Umbilical cord (tissue), 2 donors: ENCODE data around the gene MMP1. TPM values are rescaled to one million over a fixed set of nuclear protein-coding genes. Genes with fewer than 3 reads are reported as not detected.
A peak's percentile ranks its signal among the peaks of the same experiment; 100 is the strongest.
"Not testable (repeated sequence)": the region's sequence is repeated elsewhere in the genome, so short reads cannot be mapped to it uniquely, and the experiment has no call there.

Experiments used
- DNase-seq: peaks from one replicate; pipeline ENCODE4 v3.0.0-alpha.2; 2015; ENCODE audit warnings: low spot score
- total RNA-seq: library from RNA; depleted of rRNA; stranded (reverse); fragments of >200 nt; gene quantifications from one replicate; pipeline ENCODE4 v1.2.3, GENCODE V29; 2014; ENCODE audit warnings: low replicate concordance; ENCODE audit not compliant: insufficient read depth

Gene MMP1
- total RNA-seq, 1 donor from 2014 or later = not detected

DNA sequence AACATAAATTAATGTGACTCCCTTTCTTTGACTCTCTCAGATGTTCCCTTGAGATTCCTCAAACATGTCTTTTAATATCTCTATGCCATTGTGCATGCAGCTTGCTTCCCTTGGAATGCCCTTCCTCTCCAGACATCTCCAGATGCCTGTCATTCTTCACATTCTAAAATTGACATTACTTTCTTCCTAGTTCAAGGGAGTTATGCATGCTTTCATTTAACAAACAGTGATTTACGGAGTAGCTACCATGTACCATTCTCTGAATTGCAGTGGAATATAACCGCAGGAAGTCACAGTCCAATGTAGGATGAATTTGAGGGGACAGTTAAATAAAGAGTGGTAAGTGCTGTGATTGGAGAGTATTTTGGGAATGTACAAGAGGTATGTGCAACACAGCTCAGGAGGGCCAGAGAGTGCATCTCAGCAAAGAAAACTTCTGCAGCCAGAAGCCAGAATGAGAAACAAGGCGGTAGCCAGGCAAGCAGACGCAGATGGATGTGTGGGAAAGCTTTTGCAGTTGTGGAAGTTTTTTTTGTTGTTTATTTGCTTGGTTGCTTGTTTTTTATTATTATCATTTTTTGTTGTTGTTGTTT, 36.2 kb downstream of the MMP1 start:
- peak; percentile 31 for DNase-seq

DNA sequence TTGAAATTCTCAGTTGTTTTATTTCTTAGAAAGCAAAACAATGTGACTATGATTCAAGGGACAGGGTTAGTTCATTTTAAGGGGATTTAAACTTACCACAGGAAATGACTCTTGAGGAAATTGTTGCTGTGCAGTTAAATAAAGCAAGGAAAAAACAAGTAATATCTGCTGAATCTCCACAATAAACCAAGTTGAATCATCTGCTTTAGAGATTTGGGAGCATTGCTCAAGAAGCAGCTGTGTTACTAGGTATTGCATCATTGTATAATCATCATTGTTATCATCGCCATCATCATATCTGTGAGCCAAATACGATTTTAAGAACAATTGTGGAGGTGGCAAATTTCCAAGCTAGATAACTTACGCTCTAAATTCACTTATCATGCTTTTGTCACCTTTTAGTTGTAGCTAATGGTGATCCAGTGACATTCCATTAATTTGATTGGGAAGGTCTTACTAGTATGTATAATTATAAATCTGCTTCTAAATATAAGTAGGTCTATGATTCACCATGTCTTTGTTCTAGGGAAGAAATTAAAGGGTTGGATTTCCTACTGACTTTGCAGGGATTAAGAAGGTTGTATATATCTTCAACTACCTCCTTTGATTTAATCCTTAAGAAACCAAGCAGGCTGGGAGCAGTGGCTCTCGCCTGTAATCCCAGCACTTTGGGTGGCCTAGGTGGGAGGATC, 37.5 kb downstream of the MMP1 start:
- DNase-seq = peak; percentile 78

- DNase-seq = no peak
Measured at GRCh38 chr11:102757823-102758549, 40.0 kb downstream of the MMP1 start.

- no peak for DNase-seq
Measured at GRCh38 chr11:102753267-102753666, 44.7 kb downstream of the MMP1 start.

DNA sequence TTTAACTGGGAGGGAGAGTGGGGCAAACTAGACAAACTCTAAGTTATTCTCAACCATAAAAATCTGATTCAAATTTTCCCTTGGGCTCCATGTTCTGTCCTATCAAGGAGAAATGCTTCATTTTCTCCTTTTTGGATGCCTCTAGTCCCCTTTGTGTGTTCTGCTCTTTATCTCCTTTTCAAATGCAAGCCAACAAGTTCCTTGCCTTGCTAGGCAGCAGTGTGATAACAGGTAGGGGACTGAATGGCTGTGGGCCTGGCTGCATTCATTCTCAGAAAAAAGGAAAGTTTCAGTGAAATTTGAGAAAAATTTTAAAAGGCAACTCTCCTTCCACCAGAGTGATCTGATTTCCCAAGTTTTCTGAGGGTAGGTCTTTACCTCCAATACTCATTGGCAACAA, 46.3 kb downstream of the MMP1 start:
- DNase-seq = no peak

DNA sequence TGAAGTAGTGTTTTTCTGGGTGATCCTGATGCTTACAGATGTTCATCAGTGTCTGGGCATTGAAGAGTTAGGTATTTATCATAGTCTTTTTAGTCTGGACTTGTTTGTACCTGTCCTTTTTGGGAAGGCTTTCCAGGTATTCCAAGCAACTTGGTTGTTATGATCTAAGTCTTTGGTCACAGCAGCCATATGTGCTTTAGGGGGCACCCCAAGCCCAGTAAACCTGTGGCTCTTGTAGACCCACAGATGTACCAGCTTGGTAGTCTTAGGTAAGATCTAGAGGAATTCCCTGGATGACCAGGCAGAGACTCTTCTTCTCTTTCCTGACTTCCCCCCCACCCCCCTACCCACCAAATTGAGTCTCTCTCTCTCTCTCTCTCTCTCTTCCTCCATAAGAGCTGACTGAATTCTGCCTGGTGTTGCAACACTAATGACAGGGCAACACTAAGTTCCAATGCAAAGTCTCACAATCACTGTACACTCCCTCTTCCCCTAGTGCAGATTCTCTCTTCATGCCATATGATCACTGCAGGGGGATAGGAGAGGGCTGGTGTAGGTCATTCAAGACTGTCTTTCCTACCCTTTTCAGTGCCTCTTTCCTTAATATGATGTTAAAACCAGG, 48.7 kb downstream of the MMP1 start:
- no peak for DNase-seq

DNA sequence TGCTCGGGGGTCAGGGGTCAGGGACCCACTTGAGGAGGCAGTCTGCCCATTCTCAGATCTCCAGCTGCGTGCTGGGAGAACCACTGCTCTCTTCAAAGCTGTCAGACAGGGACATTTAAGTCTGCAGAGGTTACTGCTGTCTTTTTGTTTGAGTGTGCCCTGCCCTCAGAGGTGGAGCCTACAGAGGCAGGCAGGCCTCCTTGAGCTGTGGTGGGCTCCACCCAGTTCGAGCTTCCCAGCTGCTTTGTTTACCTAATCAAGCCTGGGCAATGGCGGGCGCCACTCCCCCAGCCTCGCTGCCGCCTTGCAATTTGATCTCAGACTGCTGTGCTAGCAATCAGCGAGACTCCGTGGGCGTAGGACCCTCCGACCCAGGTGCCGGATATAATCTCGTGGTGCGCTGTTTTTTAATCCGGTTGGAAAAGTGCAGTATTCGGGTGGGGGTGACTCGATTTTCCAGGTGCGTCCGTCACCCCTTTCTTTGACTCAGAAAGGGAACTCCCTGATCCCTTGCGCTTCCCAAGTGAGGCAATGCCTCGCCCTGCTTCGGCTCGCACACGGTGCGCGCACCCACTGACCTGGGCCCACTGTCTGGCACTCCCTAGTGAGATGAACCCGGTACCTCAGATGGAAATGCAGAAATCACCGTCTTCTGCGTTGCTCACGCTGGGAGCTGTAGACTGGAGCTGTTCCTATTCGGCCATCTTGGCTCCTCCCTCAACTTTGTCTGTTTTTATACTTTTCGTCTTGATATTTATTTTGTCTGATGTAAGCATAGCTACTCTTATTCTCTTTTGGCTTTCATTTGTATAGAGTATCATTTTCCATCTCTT, 51.0 kb downstream of the MMP1 start:
- not testable (repeated sequence) for DNase-seq

Other genes with a start within 250 kb of the MMP1 start
- not detected for gene MMP20, start 172.8 kb downstream of the MMP1 start, total RNA-seq
- gene MMP27, start 92.4 kb downstream of the MMP1 start, total RNA-seq = not detected
- gene MMP8, start 73.2 kb downstream of the MMP1 start, total RNA-seq = 1.4 TPM
- gene MMP10, start 17.5 kb downstream of the MMP1 start, total RNA-seq = 26.0 TPM
- 0.72 TPM for gene MMP3, start 45.4 kb upstream of the MMP1 start, total RNA-seq
- gene MMP12, start 76.8 kb upstream of the MMP1 start, total RNA-seq = 1.4 TPM
- not detected for gene MMP13, start 157.6 kb upstream of the MMP1 start, total RNA-seq